GM18907 (cell line): Measurements from ENCODE around the gene LRRC56.

Source experiments
- ATAC-seq: cut with Tn5 transposase; IDR thresholded peaks from one replicate; pipeline ENCODE4 v1.9.1; 2021; ENCODE audit warnings: mild to moderate bottlenecking, moderate library complexity; ENCODE audit not compliant: unreplicated experiment

Gene LRRC56

GRCh38 chr11:536841-537621 is at the start of gene LRRC56:
TSS of gene LRRC56 (plus strand) at chr11:537527. CDS start at chr11:540685, 3,158 bp downstream.
- peak; percentile 54 for ATAC-seq

GRCh38 chr11:487571-488021 is 49.7 kb upstream of the LRRC56 start:
- ATAC-seq = no peak

- no peak for ATAC-seq
These were observed 49.3 kb upstream of the LRRC56 start for GRCh38 chr11:488062-488461.

GRCh38 chr11:488579-488978 is 48.7 kb upstream of the LRRC56 start:
- ATAC-seq = no peak

GRCh38 chr11:488992-489391 is 48.3 kb upstream of the LRRC56 start:
- ATAC-seq = no peak

- no peak for ATAC-seq
These were observed 47.6 kb upstream of the LRRC56 start for GRCh38 chr11:489610-490185.

- ATAC-seq = no peak
These were observed 47.0 kb upstream of the LRRC56 start for GRCh38 chr11:490186-490929.

- no peak for ATAC-seq
These were observed 46.4 kb upstream of the LRRC56 start for GRCh38 chr11:490930-491260.

- no peak for ATAC-seq
These were observed 46.0 kb upstream of the LRRC56 start for GRCh38 chr11:491358-491757.

GRCh38 chr11:492427-493226 is 44.7 kb upstream of the LRRC56 start:
- ATAC-seq = no peak

- no peak for ATAC-seq
These were observed 42.4 kb upstream of the LRRC56 start for GRCh38 chr11:494761-495536.

- no peak for ATAC-seq
These were observed 41.8 kb upstream of the LRRC56 start for GRCh38 chr11:495537-495931.

- no peak for ATAC-seq
These were observed 40.3 kb upstream of the LRRC56 start for GRCh38 chr11:496834-497564.

- no peak for ATAC-seq
These were observed 39.6 kb upstream of the LRRC56 start for GRCh38 chr11:497565-498296.

- ATAC-seq = no peak
These were observed 38.8 kb upstream of the LRRC56 start for GRCh38 chr11:498297-499181.

GRCh38 chr11:499201-500076 is 37.9 kb upstream of the LRRC56 start:
- no peak for ATAC-seq
